HEK293T (cell line): ENCODE data around the gene TUBB8B.
"Not testable (repeated sequence)": the region's sequence is repeated elsewhere in the genome, so short reads cannot be mapped to it uniquely, and the experiment has no call there.

Experiments used
- ARNT ChIP-seq: fragments of 450-650 bp; IDR thresholded peaks from 2 replicates; pipeline ENCODE4 v1.6.1; 2017; ENCODE audit warnings: mild to moderate bottlenecking
- FOXA1 ChIP-seq: fragments of 450-650 bp; IDR thresholded peaks from 2 replicates; pipeline ENCODE4 v1.6.1; 2016; ENCODE audit warnings: mild to moderate bottlenecking
- FOXK2 ChIP-seq: fragments of 450-650 bp; IDR thresholded peaks from 2 replicates; pipeline ENCODE4 v1.6.1; 2016; ENCODE audit warnings: mild to moderate bottlenecking
- ZNF384 ChIP-seq: fragments of 450-650 bp; IDR thresholded peaks from 2 replicates; pipeline ENCODE4 v1.6.1; 2016

- TF ChIP-seq ARNT, FOXA1, FOXK2, ZNF384: not testable (repeated sequence)
These were observed 23.9 kb upstream of the TUBB8B start for GRCh38 chr18:73181-73777.
